ENCODE results near the gene RPL41. TPM values are rescaled to one million over a fixed set of nuclear protein-coding genes. Genes with fewer than 3 reads are reported as not detected.
A peak's percentile ranks its signal among the peaks of the same experiment; 100 is the strongest.

The RPL41 gene
- polyA plus RNA-seq, 1 of the 3 experiments (the other 2 are of a cell fraction), result 12,464 TPM

DNA sequence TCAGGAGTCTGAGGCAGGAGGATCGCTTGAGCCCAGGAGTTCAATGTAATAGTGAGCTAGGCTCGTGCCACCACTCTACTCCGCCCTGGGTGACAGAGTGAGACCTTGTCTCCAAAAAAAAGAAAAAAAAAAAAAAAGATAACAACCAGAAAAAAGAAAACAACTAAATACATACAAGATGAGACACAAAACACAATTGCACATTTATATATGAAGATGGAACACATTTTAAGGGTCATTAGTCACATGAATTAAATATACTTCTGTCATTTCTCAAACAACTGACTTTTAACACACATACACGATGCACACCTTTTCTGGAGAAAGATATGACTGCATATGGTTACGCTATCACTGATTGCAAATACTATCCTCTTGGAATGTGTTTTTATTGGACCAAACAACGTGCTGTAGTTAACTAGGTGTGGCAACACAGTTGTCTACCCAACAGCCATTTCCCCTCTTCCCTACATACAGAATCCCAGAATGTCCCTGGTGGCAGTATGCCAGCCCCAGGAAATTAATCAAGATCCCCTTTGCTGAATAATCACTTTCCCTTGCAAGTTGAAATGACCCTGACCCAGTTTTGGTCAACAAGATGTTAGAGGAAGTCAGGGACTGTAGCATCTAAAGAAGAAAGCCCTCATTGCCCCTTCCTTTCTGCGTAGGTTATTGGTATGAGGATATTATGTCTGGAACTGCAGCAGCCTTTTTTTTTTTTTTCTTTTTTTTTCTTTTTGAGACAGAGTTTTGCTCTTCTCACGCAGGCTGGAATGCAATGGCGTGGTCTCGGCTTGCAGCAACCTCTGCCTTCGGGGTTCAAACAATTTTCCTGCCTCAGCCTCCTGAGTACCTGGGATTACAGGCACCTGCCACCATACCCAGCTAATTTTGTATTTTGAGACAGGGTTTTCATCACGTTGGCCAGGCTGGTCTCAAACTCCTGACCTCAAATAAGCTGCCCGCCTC is 30.3 kb downstream of the RPL41 start:
- Histone ChIP-seq H3K9me3 (no peaks in the 10 kb centered on the region), H3K4me2 (no peak overlapping the region), H3K27ac (ENCODE audit: low read depth in 2 of 2, low read length in 1 of 2) (peak overlapping the region in 1 of 2 experiments; percentile 13; a peak in 1 of 4 replicates), H2AFZ (ENCODE audit: low read depth) (no peak overlapping the region), H3K36me3 (replicated peaks in 1 of 2; ENCODE audit: control insufficient read depth in 1 of 2, insufficient read depth in 2 of 2, low read length in 1 of 2) (peaks cover 3 to 29% of the 10 kb centered on the region in 2 experiments), H3F3A (replicated peaks; ENCODE audit: insufficient read depth) (peaks cover 21% of the 10 kb centered on the region), H3K9me2 (no peaks in the 10 kb centered on the region), H3K4me1 (ENCODE audit: control insufficient read depth in 1 of 2, insufficient read depth in 2 of 2, low read depth in 1 of 2, low read length in 1 of 2) (peaks cover 6 to 9% of the 10 kb centered on the region in 2 experiments; a peak in 3 of 4 replicates), H3K79me2 (ENCODE audit: insufficient read depth) (no peaks in the 10 kb centered on the region), H3K4me3 (ENCODE audit: low read depth in 2 of 2, low read length in 1 of 2) (no peak overlapping the region), H3K27me3 (ENCODE audit: insufficient read depth) (no peaks in the 10 kb centered on the region), H3K9ac (no peak overlapping the region), H4K20me1 (ENCODE audit: insufficient read depth) (no peaks in the 10 kb centered on the region)
- CTCF ChIA-PET, result no interaction called here
- WGBS (ENCODE audit: low lambda C conversion rate), result 85% methylated on average over 13 of the region's 13 CpGs
- TF ChIP-seq RAD21 (IDR thresholded peaks at IDR 0.05; ENCODE audit: low read length) (no peak), MEF2A (IDR thresholded peaks at IDR 0.05; ENCODE audit: borderline replicate concordance, low read depth) (no peak), FOXJ3 (CRISPR knock-in tag; IDR thresholded peaks at IDR 0.05) (no peak), FOXM1 (IDR thresholded peaks at IDR 0.05; ENCODE audit: low read depth) (no peak), POLR2AphosphoS5 (IDR thresholded peaks at IDR 0.05; ENCODE audit: low read depth, low read length) (no peak), NRF1 (IDR thresholded peaks at IDR 0.05; ENCODE audit: low read depth, low read length) (no peak), FOSL2 (IDR thresholded peaks at IDR 0.05; ENCODE audit: borderline replicate concordance, low read depth) (no peak), EZH2phosphoT487 (IDR thresholded peaks at IDR 0.05; ENCODE audit: borderline replicate concordance, low read depth) (no peak), SIN3A (IDR thresholded peaks at IDR 0.05; ENCODE audit: borderline replicate concordance, low read depth, low read length) (no peak), RCOR1 (IDR thresholded peaks at IDR 0.05; ENCODE audit: low read length) (no peak), MXI1 (IDR thresholded peaks at IDR 0.05; ENCODE audit: low read depth, low read length) (no peak), CHD2 (IDR thresholded peaks at IDR 0.05; ENCODE audit: low read length, partially characterized antibody) (no peak)
- TF ChIP-seq, protein P1, sequence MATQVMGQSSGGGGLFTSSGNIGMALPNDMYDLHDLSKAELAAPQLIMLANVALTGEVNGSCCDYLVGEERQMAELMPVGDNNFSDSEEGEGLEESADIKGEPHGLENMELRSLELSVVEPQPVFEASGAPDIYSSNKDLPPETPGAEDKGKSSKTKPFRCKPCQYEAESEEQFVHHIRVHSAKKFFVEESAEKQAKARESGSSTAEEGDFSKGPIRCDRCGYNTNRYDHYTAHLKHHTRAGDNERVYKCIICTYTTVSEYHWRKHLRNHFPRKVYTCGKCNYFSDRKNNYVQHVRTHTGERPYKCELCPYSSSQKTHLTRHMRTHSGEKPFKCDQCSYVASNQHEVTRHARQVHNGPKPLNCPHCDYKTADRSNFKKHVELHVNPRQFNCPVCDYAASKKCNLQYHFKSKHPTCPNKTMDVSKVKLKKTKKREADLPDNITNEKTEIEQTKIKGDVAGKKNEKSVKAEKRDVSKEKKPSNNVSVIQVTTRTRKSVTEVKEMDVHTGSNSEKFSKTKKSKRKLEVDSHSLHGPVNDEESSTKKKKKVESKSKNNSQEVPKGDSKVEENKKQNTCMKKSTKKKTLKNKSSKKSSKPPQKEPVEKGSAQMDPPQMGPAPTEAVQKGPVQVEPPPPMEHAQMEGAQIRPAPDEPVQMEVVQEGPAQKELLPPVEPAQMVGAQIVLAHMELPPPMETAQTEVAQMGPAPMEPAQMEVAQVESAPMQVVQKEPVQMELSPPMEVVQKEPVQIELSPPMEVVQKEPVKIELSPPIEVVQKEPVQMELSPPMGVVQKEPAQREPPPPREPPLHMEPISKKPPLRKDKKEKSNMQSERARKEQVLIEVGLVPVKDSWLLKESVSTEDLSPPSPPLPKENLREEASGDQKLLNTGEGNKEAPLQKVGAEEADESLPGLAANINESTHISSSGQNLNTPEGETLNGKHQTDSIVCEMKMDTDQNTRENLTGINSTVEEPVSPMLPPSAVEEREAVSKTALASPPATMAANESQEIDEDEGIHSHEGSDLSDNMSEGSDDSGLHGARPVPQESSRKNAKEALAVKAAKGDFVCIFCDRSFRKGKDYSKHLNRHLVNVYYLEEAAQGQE (IDR thresholded peaks at IDR 0.05; ENCODE audit: low read depth, low read length), result no peak
- TF ChIP-seq, protein P2, sequence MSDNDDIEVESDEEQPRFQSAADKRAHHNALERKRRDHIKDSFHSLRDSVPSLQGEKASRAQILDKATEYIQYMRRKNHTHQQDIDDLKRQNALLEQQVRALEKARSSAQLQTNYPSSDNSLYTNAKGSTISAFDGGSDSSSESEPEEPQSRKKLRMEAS (IDR thresholded peaks at IDR 0.05; ENCODE audit: low read depth), result no peak
- TF ChIP-seq, protein P3, sequence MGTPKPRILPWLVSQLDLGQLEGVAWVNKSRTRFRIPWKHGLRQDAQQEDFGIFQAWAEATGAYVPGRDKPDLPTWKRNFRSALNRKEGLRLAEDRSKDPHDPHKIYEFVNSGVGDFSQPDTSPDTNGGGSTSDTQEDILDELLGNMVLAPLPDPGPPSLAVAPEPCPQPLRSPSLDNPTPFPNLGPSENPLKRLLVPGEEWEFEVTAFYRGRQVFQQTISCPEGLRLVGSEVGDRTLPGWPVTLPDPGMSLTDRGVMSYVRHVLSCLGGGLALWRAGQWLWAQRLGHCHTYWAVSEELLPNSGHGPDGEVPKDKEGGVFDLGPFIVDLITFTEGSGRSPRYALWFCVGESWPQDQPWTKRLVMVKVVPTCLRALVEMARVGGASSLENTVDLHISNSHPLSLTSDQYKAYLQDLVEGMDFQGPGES (IDR thresholded peaks at IDR 0.05; ENCODE audit: low read depth, low read length), result no peak
- TF ChIP-seq, protein P4, sequence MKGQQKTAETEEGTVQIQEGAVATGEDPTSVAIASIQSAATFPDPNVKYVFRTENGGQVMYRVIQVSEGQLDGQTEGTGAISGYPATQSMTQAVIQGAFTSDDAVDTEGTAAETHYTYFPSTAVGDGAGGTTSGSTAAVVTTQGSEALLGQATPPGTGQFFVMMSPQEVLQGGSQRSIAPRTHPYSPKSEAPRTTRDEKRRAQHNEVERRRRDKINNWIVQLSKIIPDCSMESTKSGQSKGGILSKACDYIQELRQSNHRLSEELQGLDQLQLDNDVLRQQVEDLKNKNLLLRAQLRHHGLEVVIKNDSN (IDR thresholded peaks at IDR 0.05; ENCODE audit: borderline replicate concordance, low read depth), result no peak
- no peak for DNase-seq
- POLR2A ChIA-PET, result interaction anchor here (0.6 to 1.1 kb wide), 3 partner anchors 19 to 26 kb away, joined by 3 to 4 read pairs (median 3); partner anchors contain the start of gene ESYT1
